HEK293 (cell line): ENCODE measurements around the gene ADK.

Experiments
- CTCF ChIA-PET: fragments of 350-600 bp; formaldehyde crosslinking; extraction: SDS; loops from one replicate; lab custom pipeline; 2021; ENCODE audit warnings: antibody characterized with exemption; lab: Yijun Ruan, JAX
- POLR2A ChIA-PET: fragments of 300-600 bp; formaldehyde crosslinking; extraction: SDS; loops from one replicate; lab custom pipeline; 2020; ENCODE audit warnings: antibody characterized with exemption, inconsistent platforms; lab: Yijun Ruan, JAX
- H3K27ac ChIP-seq: fragments of 200-500 bp; sonication (Bioruptor generic); 2 replicates; pipeline ENCODE4 v1.5.1; 2014; ENCODE audit warnings: low read depth, low read length, control low read depth, inconsistent platforms; ENCODE audit errors: extremely low read depth
- H3K36me3 ChIP-seq, 2 experiments: fragments of 200-500 bp in 1 of 2; sonication (Bioruptor generic) in 1 of 2; 1 replicate in 1 of 2; 2 replicates in 1 of 2; pipeline ENCODE4 v1.5.1; 2014 to 2017; ENCODE audit warnings: inconsistent platforms in 2 of 2, low read length in 2 of 2; ENCODE audit not compliant: control insufficient read depth in 2 of 2, insufficient read depth in 1 of 2
- H3K4me1 ChIP-seq: fragments of 200-500 bp; sonication (Bioruptor generic); 2 replicates; pipeline ENCODE4 v1.5.1; 2014; ENCODE audit warnings: mild to moderate bottlenecking, low read length, inconsistent platforms; ENCODE audit not compliant: control insufficient read depth, insufficient read depth
- H3K4me3 ChIP-seq: 2 replicates; pipeline ENCODE4 v1.5.1; 2011; ENCODE audit warnings: low read depth, mild to moderate bottlenecking, control low read depth, low read length, moderate library complexity
- H3K9me3 ChIP-seq: fragments of 200-500 bp; sonication (Bioruptor generic); 2 replicates; pipeline ENCODE4 v1.5.1; 2014; ENCODE audit warnings: low read depth, low read length, inconsistent platforms; ENCODE audit not compliant: control insufficient read depth, insufficient read depth
- GLIS2 ChIP-seq: fragments of 450-650 bp; formaldehyde crosslinking; IDR thresholded peaks from 2 replicates; pipeline ENCODE4 v1.5.1; 2016; ENCODE audit warnings: missing biosample characterization, missing genetic modification characterization
- INSM2 ChIP-seq: fragments of 450-650 bp; formaldehyde crosslinking; IDR thresholded peaks from 2 replicates; pipeline ENCODE4 v1.5.1; 2016; ENCODE audit warnings: missing biosample characterization, missing genetic modification characterization
- OSR2 ChIP-seq: fragments of 450-650 bp; formaldehyde crosslinking; IDR thresholded peaks from 2 replicates; pipeline ENCODE4 v1.5.1; 2016; ENCODE audit warnings: missing biosample characterization, missing genetic modification characterization
- PATZ1 ChIP-seq: fragments of 450-650 bp; formaldehyde crosslinking; IDR thresholded peaks from 2 replicates; pipeline ENCODE4 v1.5.1; 2016; ENCODE audit warnings: missing biosample characterization, missing genetic modification characterization
- PRDM1 ChIP-seq: fragments of 450-650 bp; formaldehyde crosslinking; IDR thresholded peaks from 2 replicates; pipeline ENCODE4; 2016; ENCODE audit warnings: missing biosample characterization, missing genetic modification characterization
- SALL2 ChIP-seq: fragments of 450-650 bp; formaldehyde crosslinking; IDR thresholded peaks from 2 replicates; pipeline ENCODE4 v1.5.0; 2017; ENCODE audit warnings: missing biosample characterization, mild to moderate bottlenecking, missing genetic modification characterization, borderline replicate concordance
- ZBTB17 ChIP-seq: fragments of 450-650 bp; formaldehyde crosslinking; IDR thresholded peaks from 2 replicates; pipeline ENCODE4 v1.5.1; 2016; ENCODE audit warnings: missing biosample characterization, missing genetic modification characterization
- ZFHX2 ChIP-seq: fragments of 450-650 bp; formaldehyde crosslinking; conservative IDR thresholded peaks from 2 replicates; pipeline ENCODE4 v1.5.1; 2016; ENCODE audit warnings: missing biosample characterization, missing genetic modification characterization
- ZNF221 ChIP-seq: fragments of 450-650 bp; formaldehyde crosslinking; IDR thresholded peaks from 2 replicates; pipeline ENCODE4 v1.5.1; 2017; ENCODE audit warnings: missing biosample characterization, missing genetic modification characterization, borderline replicate concordance
- ZNF223 ChIP-seq: fragments of 450-650 bp; formaldehyde crosslinking; IDR thresholded peaks from 2 replicates; pipeline ENCODE4 v1.5.1; 2016; ENCODE audit warnings: missing biosample characterization, missing genetic modification characterization
- ZNF350 ChIP-seq: fragments of 450-650 bp; formaldehyde crosslinking; IDR thresholded peaks from 2 replicates; pipeline ENCODE4 v1.5.0; 2017; ENCODE audit warnings: missing biosample characterization, mild to moderate bottlenecking, missing genetic modification characterization
- ZNF404 ChIP-seq: fragments of 450-650 bp; formaldehyde crosslinking; IDR thresholded peaks from 2 replicates; pipeline ENCODE4 v1.5.1; 2017; ENCODE audit warnings: missing biosample characterization, missing genetic modification characterization
- ZNF416 ChIP-seq: fragments of 450-650 bp; formaldehyde crosslinking; IDR thresholded peaks from 2 replicates; pipeline ENCODE4 v1.5.1; 2016; ENCODE audit warnings: missing biosample characterization, missing genetic modification characterization
- ZNF473 ChIP-seq: fragments of 450-650 bp; formaldehyde crosslinking; IDR thresholded peaks from 2 replicates; pipeline ENCODE4 v1.5.1; 2017; ENCODE audit warnings: missing biosample characterization, missing genetic modification characterization
- ZNF529 ChIP-seq: fragments of 450-650 bp; formaldehyde crosslinking; IDR thresholded peaks from 2 replicates; pipeline ENCODE4 v1.5.1; 2017; ENCODE audit warnings: missing genetic modification characterization, missing biosample characterization; ENCODE audit not compliant: insufficient replicate concordance
- ZNF596 ChIP-seq: fragments of 450-650 bp; IDR thresholded peaks from 2 replicates; pipeline ENCODE4 v1.5.0; 2018; ENCODE audit warnings: missing biosample characterization, mild to moderate bottlenecking, missing genetic modification characterization, moderate library complexity
- ZNF600 ChIP-seq: fragments of 450-650 bp; formaldehyde crosslinking; IDR thresholded peaks from 2 replicates; pipeline ENCODE4 v1.5.1; 2016; ENCODE audit warnings: missing biosample characterization, missing genetic modification characterization
- ZNF768 ChIP-seq: fragments of 450-650 bp; formaldehyde crosslinking; IDR thresholded peaks from 2 replicates; pipeline ENCODE4 v1.5.1; 2018; ENCODE audit warnings: missing biosample characterization, mild to moderate bottlenecking, missing genetic modification characterization
- ZNF837 ChIP-seq: fragments of 450-650 bp; formaldehyde crosslinking; IDR thresholded peaks from 2 replicates; pipeline ENCODE4 v1.5.1; 2016; ENCODE audit warnings: missing biosample characterization, missing genetic modification characterization
- ZSCAN23 ChIP-seq: fragments of 450-650 bp; formaldehyde crosslinking; IDR thresholded peaks from 2 replicates; pipeline ENCODE4 v1.5.1; 2016; ENCODE audit warnings: missing biosample characterization, missing genetic modification characterization
- TF ChIP-seq, protein P1 (sequence below): fragments of 450-650 bp; formaldehyde crosslinking; IDR thresholded peaks from 2 replicates; pipeline ENCODE4 v1.5.1; 2017; ENCODE audit warnings: missing biosample characterization, missing genetic modification characterization
- TF ChIP-seq, protein P2 (sequence below): fragments of 450-650 bp; formaldehyde crosslinking; IDR thresholded peaks from 2 replicates; pipeline ENCODE4 v1.5.1; 2016; ENCODE audit warnings: missing biosample characterization, missing genetic modification characterization
- TF ChIP-seq, protein P3 (sequence below): fragments of 450-650 bp; formaldehyde crosslinking; IDR thresholded peaks from 2 replicates; pipeline ENCODE4 v1.5.1; 2016; ENCODE audit warnings: missing biosample characterization, missing genetic modification characterization

The ADK gene

DNA sequence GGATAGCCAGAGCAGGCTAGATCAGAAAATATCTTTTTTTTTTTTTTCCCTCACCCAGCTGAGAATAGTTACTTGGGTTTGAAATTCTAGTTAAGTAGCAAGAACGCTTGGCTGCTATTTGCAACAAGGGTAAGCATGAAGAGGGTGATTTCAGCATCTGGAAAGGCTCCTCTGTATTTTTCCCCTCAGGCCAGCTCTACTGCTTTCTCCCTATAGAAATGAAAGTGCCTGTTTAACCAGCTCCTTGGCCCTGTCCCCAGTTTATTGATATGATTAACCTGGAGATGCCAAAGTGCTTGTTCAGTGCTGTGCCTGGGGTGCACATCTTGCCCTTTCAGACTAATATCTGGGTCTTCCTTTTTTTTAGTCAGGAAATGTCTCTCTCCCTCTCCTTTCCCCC is 37.5 kb upstream of the ADK start:
- H3K36me3 ChIP-seq: peaks cover 33 to 98% of the 10 kb centered on the region in 2 experiments
- POLR2A ChIA-PET: no interaction called here
- TF ChIP-seq SALL2 (tag by site-specific recombination) (no peak), ZNF416 (tag by site-specific recombination) (no peak), PRDM1 (tag by site-specific recombination) (peak; percentile 58; the same call in 1 of the 2 replicates), GLIS2 (tag by site-specific recombination) (no peak)
- H3K9me3 ChIP-seq: no peaks in the 10 kb centered on the region
- no peak overlapping the region for H3K4me3 ChIP-seq
- no peak overlapping the region for H3K27ac ChIP-seq
- H3K4me1 ChIP-seq: no peaks in the 10 kb centered on the region
- CTCF ChIA-PET: interaction anchor here (0.5 to 1.6 kb wide), 3 partner anchors 10 to 307 kb away, joined by 3 to 5 read pairs (median 4); no protein-coding TSS in a partner anchor

DNA sequence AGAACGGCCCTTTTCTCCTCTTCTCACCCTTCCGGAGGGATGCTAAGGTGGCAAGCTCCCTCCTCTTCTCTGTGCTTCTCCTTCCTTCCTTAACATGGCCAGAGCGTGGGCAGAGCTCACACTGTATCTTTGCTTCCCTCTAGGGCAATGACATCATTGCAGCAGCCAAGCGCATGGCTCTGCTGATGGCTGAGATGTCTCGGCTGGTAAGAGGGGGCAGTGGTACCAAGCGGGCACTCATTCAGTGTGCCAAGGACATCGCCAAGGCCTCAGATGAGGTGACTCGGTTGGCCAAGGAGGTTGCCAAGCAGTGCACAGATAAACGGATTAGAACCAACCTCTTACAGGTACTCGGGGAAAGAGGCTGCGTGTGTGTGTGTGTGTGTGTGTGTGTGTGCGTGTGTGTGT is 37.0 kb upstream of the ADK start:
- Histone ChIP-seq H3K36me3 (peaks cover 29 to 98% of the 10 kb centered on the region in 2 experiments), H3K4me1 (no peaks in the 10 kb centered on the region), H3K4me3 (no peak overlapping the region), H3K9me3 (no peaks in the 10 kb centered on the region), H3K27ac (no peak overlapping the region)
- 0 out of 2 replicates have a peak, but pooled peaks have one; percentile 6 for TF ChIP-seq ZFHX2
- TF ChIP-seq, protein P1, sequence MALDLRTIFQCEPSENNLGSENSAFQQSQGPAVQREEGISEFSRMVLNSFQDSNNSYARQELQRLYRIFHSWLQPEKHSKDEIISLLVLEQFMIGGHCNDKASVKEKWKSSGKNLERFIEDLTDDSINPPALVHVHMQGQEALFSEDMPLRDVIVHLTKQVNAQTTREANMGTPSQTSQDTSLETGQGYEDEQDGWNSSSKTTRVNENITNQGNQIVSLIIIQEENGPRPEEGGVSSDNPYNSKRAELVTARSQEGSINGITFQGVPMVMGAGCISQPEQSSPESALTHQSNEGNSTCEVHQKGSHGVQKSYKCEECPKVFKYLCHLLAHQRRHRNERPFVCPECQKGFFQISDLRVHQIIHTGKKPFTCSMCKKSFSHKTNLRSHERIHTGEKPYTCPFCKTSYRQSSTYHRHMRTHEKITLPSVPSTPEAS: peak; percentile 74
- TF ChIP-seq, protein P2, sequence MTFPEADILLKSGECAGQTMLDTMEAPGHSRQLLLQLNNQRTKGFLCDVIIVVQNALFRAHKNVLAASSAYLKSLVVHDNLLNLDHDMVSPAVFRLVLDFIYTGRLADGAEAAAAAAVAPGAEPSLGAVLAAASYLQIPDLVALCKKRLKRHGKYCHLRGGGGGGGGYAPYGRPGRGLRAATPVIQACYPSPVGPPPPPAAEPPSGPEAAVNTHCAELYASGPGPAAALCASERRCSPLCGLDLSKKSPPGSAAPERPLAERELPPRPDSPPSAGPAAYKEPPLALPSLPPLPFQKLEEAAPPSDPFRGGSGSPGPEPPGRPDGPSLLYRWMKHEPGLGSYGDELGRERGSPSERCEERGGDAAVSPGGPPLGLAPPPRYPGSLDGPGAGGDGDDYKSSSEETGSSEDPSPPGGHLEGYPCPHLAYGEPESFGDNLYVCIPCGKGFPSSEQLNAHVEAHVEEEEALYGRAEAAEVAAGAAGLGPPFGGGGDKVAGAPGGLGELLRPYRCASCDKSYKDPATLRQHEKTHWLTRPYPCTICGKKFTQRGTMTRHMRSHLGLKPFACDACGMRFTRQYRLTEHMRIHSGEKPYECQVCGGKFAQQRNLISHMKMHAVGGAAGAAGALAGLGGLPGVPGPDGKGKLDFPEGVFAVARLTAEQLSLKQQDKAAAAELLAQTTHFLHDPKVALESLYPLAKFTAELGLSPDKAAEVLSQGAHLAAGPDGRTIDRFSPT (tag by site-specific recombination): 0 out of 2 replicates have a peak, but pooled peaks have one; percentile 35
- TF ChIP-seq ZNF600 (tag by site-specific recombination): 0 out of 2 replicates have a peak, but pooled peaks have one; percentile 2
- no peak for TF ChIP-seq ZNF529 (tag by site-specific recombination)
- ChIA-PET POLR2A (no interaction called here), CTCF (interaction anchor here (0.6 to 1.6 kb wide), 5 partner anchors 10 to 265 kb away, joined by 3 to 6 read pairs (median 4); no protein-coding TSS in a partner anchor)

- Histone ChIP-seq H3K36me3 (peaks cover 36 to 97% of the 10 kb centered on the region in 2 experiments), H3K27ac (no peak overlapping the region), H3K4me3 (no peak overlapping the region), H3K9me3 (no peaks in the 10 kb centered on the region), H3K4me1 (no peaks in the 10 kb centered on the region)
- TF ChIP-seq ZNF221 (tag by site-specific recombination) (no peak), INSM2 (tag by site-specific recombination) (no peak), ZSCAN23 (tag by site-specific recombination) (no peak), ZNF768 (tag by site-specific recombination) (no peak), ZNF404 (no peak), ZNF837 (tag by site-specific recombination) (no peak), ZNF596 (tag by site-specific recombination) (no peak), PATZ1 (no peak), OSR2 (tag by site-specific recombination) (no peak), ZNF350 (no peak), ZNF223 (no peak), ZBTB17 (tag by site-specific recombination) (no peak), ZNF473 (no peak)
- TF ChIP-seq, protein P3, sequence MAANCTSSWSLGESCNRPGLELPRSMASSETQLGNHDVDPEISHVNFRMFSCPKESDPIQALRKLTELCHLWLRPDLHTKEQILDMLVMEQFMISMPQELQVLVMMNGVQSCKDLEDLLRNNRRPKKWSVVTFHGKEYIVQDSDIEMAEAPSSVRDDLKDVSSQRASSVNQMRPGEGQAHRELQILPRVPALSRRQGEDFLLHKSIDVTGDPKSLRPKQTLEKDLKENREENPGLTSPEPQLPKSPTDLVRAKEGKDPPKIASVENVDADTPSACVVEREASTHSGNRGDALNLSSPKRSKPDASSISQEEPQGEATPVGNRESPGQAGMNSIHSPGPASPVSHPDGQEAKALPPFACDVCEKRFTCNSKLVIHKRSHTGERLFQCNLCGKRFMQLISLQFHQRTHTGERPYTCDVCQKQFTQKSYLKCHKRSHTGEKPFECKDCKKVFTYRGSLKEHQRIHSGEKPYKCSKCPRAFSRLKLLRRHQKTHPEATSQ (tag by site-specific recombination): no peak
- CTCF ChIA-PET: interaction anchor here (1.0 to 1.2 kb wide), 2 partner anchors 9 to 117 kb away, joined by 3 to 4 read pairs; no protein-coding TSS in a partner anchor
- POLR2A ChIA-PET: no interaction called here
These were observed 33.3 kb upstream of the ADK start for GRCh38 chr10:74117738-74118137.
